ENCODE data around the gene ZNF460.
A peak's percentile ranks its signal among the peaks of the same experiment; 100 is the strongest.
"Not testable (repeated sequence)": the region's sequence is repeated elsewhere in the genome, so short reads cannot be mapped to it uniquely, and the experiment has no call there.

The ZNF460 gene

DNA sequence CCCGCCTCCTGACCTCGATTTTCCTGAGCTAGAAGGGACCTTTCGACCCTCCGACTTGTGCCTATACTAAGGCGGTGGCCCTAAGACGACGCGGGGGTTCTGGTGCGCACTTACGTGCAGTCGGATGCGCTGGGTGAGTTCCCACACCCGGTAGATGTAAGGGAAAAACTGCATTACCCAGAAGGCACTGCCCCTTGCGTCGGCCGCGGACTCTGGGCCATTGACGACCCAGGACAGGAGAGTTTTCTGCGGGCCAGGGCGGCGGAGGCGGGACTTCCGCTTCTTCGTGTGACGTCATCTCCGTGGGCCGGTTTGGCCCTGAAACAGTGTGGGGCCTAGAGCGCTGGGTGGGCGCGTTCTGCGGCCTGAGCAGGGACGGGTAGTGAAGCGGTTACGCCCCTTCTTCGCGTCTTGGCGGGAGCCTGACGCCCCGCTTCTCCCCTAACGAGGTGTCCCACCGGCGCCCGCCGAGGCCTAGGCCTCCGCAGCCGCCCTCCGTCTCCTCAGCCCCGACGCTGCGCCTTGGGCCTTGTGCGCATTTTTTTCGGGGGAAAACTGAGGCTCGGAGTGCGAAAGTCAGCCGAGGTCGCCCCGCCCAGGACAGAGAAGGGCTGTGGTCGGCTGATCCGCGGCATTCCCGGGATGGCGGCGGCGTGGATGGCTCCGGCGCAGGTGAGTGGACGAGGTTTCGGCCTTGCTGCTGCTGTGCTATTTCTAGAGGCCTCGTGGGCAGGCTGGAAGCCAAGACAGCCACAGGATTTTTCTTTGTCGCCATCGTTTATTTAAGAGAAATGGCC lies at the start of gene ZNF460:
Gene ZNF460 (plus strand): TSS at position 321 of the 797 bp plus-strand sequence. CDS start 322 bp downstream, at position 643.
- peak; percentile 95 for DNase-seq (ENCODE audit: low spot score)

DNA sequence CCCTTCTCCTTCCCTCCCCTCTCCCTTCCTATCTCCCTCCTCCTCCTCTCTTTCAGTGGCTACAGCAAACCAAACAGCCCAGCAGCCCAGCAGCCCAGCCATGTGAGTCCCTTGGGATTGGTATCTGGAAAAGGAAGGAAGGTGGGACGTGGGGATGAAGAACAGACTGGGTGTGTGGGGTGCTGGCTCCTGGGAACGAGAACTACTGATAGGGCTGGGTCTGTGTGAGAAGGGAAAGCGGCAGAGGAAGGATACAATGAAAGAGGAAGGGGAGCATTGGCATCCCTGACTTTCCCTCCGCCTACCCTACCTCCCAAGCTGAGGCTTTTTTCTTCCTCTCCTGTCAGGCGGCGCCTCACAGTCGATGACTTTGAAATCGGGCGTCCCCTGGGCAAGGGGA lies 48.6 kb upstream of the ZNF460 start:
- DNase-seq (ENCODE audit: low spot score), result no peak

DNA sequence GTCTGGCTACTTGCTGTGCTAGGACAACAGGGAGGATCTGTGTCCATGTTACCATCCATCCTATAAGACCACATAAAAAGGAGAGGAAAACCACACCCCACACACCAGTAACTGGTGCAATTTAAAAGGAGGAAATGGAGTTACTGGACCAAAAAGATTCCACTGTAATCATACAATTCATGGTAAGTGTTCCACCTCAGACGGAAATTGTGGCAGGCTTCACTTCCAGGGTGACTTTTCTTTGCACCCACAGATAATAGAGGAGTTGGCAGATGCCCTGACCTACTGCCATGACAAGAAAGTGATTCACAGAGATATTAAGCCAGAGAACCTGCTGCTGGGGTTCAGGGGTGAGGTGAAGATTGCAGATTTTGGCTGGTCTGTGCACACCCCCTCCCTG lies 47.1 kb upstream of the ZNF460 start:
- DNase-seq (ENCODE audit: low spot score), result no peak

DNA sequence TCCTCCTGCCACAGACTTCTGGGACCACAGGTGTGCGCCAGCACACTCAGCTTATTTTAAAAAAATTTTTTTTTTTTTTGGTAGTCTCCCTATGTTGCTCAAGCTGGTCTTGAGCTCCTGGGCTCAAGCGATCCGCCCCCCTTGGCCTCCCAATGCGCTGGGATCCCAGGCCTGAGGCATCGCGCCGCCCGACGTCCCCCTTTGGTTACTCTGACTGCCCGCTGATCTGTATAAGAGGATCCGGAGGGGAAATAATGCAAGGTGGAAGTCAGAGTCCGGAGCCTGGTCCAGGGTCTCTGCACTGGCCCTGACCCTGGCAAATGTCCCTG lies 40.3 kb upstream of the ZNF460 start:
- DNase-seq (ENCODE audit: low spot score), result no peak

DNA sequence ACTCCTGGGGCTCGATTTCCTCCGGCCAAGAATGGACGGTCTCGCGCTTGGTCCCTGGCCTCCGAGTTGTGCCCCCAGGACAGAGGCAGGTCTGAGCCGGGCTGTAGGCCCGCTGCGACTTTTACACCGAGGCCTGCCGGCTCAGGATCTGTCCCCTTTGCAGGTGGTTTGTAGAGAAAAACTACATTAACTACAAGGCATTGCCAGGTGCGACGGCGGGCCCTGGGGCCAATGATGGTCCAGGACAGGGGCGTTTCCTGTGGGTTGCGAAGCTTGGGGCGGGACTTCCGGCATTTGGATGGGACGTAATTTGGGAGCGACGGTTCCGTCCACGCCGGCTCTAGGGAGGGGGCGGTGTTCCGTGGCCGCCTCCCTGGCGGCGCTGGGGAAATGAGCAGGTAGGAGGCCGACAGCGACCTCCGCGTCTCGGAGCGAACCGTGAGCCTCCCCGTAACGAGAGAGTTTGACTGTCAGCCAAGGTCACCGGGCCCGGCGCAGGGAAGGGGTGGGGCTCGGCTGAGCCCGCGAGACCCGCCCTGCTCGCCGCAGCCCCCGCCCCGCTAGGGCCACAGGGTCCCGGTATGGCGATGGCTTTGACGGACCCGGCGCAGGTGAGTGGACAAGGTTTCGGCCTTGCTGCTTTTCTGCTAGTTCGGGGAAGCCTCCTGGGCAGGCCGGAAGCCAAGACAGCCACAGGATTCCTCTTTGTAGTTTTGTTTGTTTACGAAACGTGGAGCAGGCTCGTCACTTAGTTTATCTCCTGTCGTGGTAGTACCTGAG lies 39.8 kb upstream of the ZNF460 start, which contains the start of gene ZNF805:
Gene ZNF805 (plus strand): TSS at position 322 of the 780 bp plus-strand sequence. CDS start 260 bp downstream, at position 582.
- peak; percentile 98 for DNase-seq (ENCODE audit: low spot score)

DNA sequence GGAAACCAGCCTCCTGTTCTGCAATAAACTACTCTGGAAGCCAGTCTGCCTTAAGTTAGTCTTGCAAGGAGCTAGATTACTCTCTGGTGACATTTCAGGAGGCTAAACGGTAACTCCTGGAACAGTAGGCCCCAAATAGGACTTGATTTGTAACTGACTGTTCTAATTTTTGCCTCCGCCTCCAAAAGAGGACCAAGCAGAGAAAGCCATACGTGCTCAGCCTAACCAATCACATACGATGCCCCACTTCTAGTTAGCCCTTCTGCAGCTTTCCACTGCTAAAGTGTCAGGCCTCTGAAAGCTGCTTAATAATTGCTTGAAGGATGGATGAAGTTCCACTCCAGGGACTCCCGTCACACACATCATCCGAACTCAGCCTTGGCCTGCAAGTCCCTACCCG lies 39.1 kb upstream of the ZNF460 start:
- peak; percentile 50 for DNase-seq (ENCODE audit: low spot score)

DNA sequence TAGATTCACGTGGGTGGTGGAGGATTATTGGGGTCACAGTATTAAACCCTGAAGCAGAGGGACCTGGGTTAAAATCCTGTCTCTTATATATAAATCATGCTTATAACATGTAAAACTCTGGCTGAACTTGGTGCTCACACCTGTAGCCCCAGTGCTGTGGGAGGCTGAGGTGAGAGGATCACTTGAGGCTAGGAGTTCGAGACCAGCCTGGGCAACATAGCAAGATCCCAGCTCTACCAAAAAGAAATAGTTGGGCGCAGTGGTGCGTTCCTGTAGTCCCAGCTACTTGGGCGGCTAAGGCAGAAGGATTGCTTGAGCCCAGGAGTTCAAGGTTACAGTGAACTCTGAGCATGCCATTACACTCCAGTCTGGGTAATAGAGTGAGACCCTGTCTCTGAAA lies 37.5 kb upstream of the ZNF460 start:
- no peak for DNase-seq (ENCODE audit: low spot score)

DNA sequence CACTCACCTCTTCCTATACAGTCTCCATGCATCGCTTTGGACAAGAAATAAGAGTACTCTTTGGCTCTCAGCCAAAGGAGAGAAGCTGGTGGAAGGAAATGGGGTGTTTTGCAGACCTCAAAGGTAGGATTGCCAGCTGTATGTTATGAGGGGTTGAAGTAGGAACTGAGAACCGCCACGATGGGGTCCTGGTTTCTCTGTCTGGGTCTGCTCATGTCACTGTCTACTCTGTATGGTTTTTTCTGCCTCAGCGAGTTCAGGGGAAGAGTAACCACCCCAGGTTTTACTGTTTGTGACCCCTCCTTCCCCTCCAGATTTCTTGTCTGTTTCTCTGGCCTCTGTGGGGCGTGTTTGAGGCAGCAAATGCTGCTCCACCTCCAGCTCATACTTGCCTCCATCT lies 35.8 kb upstream of the ZNF460 start:
- no peak for DNase-seq (ENCODE audit: low spot score)

DNA sequence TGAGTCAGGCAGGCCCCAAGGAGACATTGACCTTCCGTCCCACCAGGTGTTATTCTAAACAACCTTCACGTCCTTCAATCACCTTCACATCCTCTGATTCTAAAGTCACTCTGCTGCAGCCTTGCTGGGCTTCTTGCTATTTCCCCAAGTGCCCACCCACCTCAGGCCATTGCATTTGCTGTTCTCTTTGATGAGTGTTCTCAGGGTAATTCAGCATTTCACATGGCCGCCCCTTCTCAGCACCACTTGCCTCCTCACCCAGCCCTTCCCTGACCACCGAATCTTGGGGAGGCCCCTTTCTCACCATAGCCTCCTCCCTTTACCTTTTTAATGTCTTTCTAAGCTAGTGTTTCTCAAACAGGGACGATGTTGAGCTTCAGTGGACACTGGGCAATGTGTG lies 35.2 kb upstream of the ZNF460 start:
- no peak for DNase-seq (ENCODE audit: low spot score)

DNA sequence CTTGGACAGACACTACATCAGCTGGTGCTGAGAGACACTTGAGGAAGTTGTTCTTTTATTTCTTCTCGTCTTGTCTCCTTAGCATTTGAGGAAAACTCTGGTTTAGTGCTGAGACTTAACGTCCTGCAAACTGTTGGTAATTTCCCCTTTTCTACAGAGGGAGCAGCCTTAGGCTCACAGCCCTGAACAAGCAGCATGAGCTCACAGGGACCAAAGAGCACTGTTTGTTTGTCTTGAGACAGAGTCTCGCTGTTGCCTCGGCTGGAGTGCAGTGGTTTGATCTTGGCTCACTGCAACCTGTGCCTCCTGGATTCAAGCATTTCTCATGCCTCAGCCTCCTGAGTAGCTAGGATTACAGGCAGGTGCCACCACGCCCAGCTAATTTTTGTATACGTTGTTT lies 34.3 kb upstream of the ZNF460 start:
- no peak for DNase-seq (ENCODE audit: low spot score)

DNA sequence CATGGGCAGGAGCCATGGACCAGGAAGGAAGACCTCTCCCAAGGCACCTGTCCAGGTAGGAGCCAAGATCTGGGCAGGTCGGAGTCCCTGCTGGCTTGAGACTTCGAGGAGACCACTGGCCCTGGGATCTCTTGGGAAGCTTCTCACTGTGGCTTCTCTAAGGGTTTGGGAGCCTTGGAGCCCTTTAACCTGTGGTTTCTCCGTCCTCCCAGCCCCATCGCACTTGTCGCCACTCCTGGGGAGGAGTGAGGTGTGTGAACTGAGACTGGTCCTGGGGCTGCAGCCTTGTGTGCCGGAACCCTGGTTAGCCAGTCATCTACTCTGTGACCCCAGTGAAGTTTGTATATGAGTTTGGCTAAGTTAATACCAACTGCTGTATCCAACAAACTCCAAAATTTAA lies 31.6 kb upstream of the ZNF460 start:
- no peak for DNase-seq (ENCODE audit: low spot score)

DNA sequence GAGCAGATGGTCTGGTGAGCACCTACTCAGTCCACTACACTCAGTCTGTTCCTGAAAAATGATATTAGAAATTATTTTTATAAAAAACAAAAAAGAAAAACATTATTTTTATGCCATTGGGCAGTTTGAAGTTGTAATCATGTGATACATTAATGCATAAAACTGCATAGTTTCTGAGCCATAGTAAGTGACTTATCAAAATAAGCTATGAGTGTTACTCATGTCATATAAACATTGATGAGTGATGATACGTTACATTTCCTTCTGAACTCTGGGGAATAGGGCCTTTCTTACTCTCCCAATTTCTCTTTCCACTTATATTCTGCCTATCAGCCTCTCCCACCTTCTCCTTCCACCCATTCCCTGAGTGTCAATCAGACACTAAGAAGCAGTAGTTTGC lies 31.0 kb upstream of the ZNF460 start:
- no peak for DNase-seq (ENCODE audit: low spot score)

DNA sequence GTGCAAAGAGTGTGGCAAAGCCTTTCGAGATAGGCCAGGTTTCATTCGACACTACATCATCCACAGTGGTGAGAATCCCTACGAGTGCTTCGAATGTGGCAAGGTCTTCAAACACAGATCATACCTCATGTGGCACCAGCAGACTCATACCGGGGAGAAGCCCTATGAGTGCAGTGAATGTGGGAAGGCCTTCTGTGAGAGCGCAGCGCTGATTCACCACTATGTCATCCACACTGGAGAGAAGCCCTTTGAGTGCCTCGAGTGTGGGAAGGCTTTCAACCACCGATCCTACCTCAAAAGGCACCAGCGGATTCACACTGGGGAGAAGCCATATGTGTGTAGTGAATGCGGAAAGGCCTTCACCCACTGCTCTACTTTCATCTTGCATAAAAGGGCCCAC lies 26.5 kb upstream of the ZNF460 start:
- not testable (repeated sequence) for DNase-seq (ENCODE audit: low spot score)

DNA sequence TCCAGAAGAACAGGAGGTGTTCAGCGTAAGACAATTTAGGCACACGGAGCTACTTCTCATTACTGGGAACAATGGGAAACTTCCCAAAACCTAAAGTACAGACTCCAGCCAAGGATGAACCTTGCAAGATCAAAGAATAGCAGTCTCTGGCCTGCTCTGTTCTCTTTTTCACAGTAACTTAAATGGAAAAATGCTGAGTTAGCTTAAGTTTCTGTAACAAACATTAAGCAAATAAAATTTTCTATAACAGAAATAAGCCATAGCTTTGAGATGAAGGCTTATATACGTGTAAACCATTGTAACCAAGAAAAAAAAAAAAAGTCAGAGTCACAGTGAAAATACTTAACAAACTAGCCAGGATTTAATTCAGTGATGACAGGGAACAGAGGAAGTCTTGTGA lies 18.2 kb upstream of the ZNF460 start:
- DNase-seq (ENCODE audit: low spot score), result no peak

DNA sequence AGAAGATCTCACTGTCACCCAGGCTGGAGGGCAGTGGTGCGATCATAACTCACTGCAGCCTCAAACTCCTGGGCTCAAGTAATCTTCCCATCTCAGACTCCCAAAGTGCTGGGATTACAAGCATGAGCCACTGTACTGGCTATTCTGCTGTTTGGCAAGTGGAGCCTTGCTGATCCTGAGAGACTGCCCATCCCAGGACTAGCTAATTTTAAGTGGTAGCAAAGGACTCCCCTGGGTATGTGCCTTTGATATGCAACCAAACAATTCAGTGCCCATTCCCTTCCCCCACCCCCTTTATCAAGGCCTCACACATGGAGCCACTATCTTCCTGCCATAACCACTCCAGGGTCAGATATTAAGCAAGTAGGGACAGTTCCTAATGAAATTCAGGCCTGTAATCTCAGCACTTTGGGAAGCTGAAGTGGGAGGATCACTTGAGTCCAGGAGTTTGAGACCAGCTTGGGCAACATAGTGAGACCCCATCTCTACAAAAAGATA lies 17.0 kb upstream of the ZNF460 start:
- no peak for DNase-seq (ENCODE audit: low spot score)

DNA sequence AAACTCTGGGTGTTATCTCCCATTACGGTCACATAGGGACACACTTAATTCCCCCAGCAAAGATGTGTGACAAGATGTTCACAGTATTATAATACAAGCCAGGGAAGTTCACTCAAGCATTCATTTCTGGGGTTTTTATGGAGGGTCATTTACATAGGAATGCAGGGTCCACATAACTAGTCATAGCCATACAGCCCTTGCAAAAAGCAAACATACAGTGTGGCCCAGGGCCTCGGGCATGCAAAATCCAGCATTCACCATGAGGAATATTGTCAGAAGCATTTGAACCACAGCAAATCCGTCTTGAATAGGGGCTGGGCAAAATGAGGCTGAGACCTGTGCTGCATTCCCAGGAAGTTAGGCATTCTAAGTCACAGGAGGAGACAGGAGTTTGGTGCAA lies 13.0 kb upstream of the ZNF460 start:
- DNase-seq (ENCODE audit: low spot score), result no peak

DNA sequence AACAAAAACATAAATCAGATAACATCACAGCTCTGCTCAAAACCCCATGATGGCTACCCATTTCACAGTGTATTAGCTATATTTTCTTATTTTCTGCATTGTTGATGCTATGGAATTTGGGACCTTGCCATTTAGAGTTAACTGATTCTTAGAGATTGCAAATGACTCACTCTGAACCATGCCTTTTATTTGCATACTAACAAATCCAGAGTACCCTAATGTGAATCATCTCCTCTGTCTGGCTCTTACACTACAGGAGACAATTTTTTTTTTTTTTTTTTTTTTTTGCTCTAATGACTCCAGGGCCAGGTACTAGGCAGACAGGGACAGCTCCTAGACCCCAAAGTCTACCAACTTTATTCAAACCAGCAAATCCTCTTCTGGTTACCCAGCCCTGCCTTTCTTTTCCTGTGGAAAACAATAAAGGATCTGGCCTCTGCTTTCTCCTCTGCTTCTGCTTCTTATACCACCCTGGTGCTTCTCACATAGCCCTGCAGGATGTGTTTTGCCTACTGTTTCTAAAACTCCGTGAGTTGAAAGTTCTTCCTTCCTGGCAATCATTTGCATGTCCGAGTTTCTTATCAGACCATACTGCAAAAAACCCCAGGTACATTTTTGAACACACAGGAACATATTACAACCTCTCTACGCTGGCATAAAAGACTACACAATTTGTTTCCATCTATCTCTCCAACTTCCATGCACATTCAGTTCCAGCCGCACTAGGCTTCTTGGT lies 10.6 kb upstream of the ZNF460 start:
- peak; percentile 74 for DNase-seq (ENCODE audit: low spot score)

DNA sequence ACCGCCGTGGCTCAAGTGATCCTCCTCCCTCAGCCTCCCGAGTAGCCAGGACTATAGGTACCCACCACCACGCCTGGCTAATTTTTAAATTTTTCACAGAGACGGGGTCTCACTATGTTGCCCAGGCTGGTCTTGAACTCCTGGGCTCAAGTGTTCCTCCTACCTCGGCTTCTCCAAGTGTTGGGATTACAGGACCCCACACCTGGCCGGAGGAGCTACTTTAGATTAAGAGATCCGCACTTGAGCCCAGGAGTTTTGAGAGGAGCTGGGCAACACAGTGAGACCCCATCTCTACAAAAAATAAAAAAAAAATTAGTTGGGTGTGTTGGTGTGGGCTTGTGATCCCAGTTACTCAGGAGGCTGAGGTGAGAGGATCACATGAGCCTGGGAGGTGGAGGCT lies 9.0 kb upstream of the ZNF460 start:
- DNase-seq (ENCODE audit: low spot score), result no peak

DNA sequence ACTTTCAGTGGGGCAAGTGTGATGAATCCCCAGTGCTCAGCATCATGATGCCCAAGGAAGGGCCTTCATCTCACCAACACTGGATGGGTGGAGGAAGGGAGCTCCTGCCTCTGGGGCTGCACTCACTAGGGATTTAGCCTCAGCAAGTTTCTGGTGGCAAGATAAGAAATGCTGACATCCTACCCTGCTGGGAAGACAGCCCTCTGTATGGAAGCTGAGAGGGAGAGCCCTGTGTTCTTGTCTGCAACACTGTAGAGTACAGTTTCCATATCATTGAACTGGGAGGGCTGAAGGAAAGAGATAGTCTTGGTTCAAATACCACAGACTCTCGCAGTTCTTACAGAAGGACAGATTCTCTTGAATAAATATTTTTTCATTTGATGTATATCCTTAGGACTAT lies 7.3 kb upstream of the ZNF460 start:
- DNase-seq (ENCODE audit: low spot score), result no peak

DNA sequence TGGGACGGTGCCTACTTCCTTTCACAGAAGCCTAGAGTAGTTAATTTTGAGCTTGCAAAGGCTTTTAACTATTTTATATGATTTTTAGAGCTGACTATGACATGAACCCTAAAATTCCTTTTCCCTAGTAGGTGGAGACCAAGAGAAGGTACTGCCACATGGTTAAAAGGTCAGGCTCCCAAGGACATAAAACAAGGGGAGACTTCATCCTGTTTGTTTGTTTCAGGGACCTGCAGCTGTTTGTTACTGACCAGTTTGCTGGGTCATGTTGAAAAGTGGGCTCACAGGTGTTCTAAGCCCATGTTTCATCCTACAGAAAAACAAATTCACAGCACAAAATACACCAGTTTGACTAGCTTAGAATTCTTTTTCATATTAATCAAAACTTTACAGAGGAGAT lies 3.9 kb upstream of the ZNF460 start:
- no peak for DNase-seq (ENCODE audit: low spot score)

DNA sequence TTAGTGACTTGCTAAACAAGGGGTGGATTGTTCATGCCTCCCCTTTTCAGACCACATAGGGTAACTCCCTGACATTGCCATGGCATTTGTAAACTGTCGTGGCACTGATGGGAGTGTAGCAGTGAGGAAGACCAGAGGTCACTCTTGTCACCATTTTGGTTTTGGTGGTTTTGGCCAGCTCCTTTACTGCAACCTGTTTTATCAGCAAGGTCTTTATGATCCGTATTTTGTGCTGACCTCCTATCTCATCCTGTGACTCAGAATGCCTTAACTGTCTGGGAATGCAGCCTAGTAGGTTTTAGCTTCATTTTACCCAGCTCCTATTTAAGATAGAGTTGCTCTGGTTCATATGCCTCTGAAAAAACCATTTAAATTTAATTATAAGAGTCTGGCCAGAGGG lies 1.8 kb upstream of the ZNF460 start:
- DNase-seq (ENCODE audit: low spot score), result not testable (repeated sequence)

DNA sequence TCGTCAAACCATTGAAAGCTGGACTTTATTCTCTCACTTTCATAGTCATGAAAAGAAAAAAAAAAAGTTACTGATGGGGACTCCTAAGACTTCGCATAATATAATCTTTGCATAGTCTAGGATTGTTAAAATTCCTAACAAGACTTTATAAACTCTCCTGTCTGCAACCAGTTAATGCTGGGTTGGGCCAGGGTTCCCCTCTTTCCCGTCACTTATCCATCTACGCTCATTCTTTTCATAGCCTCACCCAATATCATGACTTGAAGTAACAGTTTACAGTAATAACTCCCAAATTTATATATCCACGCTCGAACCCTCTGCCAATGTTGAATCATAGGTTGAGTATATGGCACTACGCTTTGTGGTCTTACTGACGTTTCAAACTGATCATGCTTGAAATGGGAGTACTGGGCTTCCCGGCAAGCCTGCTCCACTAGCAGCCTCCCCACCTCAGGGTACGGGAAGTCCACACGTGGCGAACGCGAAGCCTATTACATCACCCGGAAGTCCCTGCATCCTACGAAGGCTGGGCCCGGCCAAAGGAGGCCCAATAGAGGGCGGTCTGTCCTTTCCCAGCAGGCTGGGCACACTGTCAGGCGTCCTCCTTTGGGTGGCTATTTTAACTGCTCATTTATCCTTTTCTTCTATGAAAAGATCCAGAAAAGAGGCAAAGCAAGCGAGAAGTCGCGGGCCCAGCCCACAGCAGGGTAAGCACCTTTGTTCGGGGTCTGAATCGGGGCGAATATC lies 694 bp upstream of the ZNF460 start:
- peak; percentile 94 for DNase-seq (ENCODE audit: low spot score)

Data from GM03348 (cell line).